HPDE6-E6E7 (cell line): ENCODE measurements around the gene CRB2.

Source experiments
- DNase-seq: peaks from one replicate; pipeline ENCODE4 v3.0.0; 2011; ENCODE audit warnings: missing footprints; ENCODE audit errors: extremely low spot score

The CRB2 gene

DNA sequence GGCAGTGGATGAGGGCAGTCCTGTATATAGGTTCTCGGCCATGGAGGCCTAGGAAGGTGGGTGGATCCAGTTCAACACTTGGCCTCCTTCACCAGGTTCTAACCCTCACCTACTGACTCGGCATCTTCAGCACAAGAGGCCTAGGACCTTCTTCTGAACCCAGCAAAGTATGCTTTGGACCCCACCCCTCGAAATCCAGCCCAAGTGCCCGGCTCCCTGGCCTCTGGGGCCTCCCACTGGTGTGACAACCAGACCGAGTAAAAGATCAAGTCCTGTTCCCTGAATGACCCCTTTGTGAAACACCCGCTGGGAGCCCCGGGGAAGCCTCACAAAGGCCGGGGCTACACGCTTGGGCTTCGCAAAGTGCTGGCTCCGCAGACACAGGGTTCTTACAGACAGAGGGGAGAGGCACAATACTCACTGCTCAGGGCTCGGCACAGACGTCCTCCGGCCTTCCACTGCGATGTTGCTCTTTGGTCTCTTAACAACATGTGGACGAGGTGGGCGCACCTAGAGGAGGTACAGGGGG lies 47.0 kb downstream of the CRB2 start:
- DNase-seq, result no peak

- no peak for DNase-seq
These were observed 50.0 kb downstream of the CRB2 start for GRCh38 chr9:123406016-123406415.

- DNase-seq, result no peak
These were observed 50.8 kb downstream of the CRB2 start for GRCh38 chr9:123406691-123407216.

DNA sequence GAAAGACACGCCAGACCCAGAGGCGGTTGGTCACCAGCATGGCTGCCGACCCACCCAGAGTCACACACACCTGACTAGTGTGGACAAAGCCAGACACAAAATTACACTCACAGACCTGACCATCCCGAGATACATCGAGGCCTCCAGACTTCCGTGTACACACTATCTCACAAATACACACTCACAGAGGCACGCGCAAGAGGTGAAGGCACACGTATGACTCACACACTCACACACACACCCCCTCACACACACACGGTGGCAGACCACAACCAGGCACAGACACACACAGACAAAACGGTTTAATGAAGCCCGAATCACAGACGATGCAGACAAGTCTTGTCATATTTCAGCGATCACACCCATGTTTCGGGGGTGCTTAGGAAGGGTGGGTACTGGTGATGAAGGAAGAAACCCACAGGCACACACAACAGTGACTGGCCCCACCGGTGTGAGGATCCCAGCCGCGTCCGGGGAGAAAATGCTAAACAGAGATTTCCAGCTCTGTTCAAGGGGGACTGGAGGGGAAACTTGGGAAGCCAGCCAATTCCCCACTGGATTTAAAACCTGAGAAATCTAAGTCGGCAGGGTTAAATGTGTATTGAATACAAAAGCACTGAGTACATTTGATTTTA lies 51.3 kb downstream of the CRB2 start:
- no peak for DNase-seq

DNA sequence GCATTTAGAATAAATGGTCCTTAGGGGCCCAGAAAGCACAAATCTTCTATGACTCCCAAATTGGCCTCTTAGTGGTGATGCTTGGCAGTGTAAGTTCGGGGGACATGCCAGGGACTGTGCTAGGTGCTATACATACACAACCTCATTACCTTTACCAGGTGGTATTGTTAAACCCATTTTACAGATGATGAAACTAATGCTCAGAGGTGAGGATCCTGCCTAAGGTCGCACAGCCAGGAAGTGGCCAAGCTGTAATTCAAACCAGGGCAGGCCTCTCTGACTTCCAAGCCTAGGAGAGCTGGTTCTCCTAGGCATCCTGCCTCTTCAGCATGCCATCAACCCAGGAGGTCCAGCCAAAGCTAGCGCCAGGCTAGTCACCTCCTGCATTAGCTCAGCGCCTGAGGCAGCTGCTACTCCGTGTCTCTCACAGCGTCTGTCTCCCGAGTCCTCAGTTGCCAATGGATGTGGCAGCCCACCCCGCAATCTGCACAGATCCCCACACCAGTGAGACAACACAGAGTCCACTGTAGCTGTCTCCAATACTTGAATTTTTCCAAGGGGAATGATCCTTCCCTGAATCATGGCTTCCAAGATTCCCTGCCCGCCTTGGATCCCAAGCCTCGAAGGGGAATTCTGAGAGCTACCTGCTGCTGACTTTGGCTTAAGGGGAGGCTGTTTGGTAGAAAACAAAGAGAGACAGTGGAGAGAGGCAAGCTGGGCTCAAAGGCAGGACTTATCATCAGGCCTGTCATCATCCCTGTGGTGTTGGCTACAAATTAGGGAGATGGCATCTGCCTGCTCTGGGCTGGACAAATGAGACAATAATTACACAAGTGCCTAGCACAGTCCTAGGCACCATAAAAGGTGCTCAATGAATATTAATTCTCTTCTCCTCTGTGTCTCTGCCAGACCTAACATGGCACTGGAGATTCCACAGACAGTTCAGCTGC lies 52.6 kb downstream of the CRB2 start:
- no peak for DNase-seq

DNA sequence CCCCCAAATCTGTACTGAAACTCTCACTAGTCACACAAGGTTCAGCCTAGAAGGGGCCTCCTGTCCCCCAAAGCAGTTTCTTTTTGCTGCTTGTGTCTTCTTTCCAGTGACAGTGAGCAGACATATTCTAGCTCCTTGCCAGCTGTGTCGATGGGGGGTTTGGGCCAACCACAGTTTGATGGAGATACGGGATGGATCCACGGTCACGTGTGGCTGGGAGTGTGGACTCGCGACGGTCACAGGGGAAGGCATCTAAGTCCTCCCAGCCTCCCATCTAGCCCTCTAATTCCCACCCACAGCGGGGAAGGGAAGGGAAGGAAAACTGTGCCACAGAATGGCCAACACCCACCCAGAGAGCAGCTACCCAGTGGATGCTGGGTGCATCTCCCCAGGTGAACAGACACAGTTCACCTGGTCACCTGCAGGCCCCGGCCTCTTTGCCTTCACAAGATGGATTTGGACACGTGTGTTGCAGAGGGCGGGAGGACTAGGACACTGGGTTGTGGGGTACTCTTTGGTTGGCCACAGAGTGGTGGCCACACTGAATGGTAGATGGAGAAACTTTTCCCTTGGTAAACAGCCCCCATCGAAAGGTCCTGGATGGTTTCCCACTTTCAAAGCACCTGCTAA lies 54.4 kb downstream of the CRB2 start:
- DNase-seq, result no peak

DNA sequence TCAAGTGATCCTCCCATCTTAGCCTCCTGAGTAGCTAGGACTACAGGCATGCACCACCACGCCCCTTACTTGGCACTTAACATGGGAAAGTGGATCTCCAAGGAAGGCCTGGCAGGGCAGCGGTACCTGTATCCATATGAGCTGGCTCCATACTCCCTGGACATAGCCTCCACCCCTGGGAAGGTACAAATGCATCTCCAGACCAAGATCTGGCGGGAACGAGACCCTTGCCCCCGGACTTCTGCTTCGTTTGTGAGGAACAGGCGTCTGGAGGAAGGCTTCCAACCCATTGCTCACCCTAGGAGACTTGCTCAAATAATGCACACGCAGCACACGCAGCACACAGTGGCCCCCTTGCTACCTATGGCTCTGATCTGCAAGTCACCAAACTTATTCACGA lies 55.2 kb downstream of the CRB2 start:
- no peak for DNase-seq

DNA sequence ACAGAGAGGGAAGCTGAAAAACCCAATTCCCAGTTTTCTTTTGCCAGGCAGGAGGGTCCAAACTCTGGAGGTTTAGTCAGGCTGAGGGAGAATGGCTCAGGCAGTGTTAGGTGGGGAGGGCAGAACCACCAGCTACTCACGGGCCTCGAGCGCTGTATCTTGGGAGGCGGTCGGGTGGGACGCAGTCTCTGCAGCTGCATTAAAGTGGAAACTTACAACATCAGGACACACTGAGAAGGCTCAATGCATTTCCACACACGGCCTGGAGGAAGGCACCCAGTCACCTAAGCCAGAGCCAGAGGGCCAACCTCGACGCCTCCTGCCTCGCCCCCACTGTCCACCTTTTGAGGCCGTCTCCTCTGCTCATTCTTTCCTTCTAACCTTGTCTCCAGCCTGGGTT lies 55.6 kb downstream of the CRB2 start:
- DNase-seq, result no peak

GRCh38 chr9:123412171-123412820 lies 56.3 kb downstream of the CRB2 start:
- no peak for DNase-seq

DNA sequence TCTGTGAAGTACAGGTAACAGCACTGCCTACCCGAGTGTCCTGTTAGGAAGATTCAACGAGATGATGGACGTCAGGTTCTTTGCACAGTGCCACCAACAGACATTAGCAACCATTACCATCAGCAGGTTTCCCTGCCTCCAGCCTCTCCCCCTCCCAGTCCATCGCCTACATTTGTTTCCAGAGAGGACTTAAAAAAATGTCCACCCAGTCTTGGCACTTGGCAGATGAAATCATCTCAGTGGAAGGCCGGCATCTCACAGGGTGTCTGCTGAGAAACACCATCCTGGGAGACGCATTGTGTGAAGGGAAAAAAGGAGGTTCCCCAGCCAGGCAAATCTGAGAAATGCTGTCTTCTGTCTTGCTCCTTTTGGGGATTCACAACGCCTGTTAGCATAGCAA lies 58.2 kb downstream of the CRB2 start:
- DNase-seq, result no peak

- DNase-seq, result no peak
These were observed 59.2 kb downstream of the CRB2 start for GRCh38 chr9:123414936-123415930.

- no peak for DNase-seq
These were observed 60.2 kb downstream of the CRB2 start for GRCh38 chr9:123416176-123416575.

GRCh38 chr9:123417289-123418051 lies 61.5 kb downstream of the CRB2 start:
- no peak for DNase-seq

DNA sequence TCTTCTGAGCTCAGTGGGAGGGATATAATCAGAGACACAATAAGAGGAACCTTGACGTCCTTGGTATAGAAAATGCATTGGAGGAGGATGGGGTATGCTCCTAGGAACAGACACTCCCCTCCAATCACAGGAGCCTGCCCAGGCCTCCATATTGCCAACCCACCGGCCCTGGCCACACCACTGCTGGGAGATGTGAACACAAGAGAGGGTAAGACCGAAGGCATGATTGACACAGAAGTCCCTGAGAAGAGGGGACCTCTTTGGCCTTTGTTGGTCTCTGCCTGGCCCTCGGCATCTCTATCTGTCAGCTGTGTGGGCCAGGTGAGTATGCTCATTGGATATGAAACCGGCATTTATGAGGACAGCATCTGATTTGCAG lies 62.0 kb downstream of the CRB2 start:
- DNase-seq, result no peak

- no peak for DNase-seq
These were observed 62.5 kb downstream of the CRB2 start for GRCh38 chr9:123418506-123418905.

GRCh38 chr9:123419091-123419490 lies 63.1 kb downstream of the CRB2 start:
- DNase-seq, result no peak

DNA sequence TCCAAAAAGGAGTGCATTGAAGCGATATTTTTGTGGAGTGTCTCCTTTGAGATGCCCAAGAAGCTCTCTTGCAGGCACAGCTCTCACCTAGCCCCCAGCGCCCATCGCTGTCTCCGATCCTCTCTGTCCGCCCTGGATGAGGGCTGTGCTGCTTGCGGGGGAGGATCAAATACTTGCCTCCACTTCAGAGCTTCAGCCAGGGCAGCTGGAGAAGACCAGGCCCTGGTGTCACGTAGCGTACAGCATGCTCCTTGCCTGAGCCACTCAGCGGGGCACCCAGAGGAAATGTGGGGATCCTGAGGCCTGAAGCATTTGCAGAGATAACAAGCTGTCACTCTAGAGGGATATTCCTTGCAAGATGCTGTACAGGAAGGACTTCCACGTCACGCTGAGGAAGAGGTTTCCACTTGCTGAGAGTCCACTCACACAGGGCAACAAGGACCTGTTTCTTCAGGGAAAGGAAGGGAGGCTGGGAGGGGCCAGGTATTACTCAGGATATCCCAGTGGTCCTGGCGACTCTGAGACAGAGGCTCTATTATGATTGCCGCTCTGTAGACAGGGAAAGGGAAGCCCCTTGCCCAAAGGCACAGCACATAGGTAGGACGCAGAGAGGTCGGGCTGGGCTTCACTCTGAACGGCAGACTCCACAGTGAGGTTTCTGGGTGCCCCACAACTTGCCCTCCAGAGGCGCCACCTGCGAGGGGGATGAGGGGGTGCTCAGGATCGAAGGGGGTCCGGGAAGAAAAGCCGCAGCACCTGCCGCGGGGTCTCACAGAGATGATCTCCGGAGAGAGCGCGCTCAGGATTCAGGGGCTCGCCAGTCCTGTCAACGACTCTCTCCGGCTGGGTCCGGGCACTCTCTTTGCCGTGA lies 64.0 kb downstream of the CRB2 start:
- no peak for DNase-seq

- DNase-seq, result no peak
These were observed 64.7 kb downstream of the CRB2 start for GRCh38 chr9:123420592-123421111.

- DNase-seq, result no peak
These were observed 65.2 kb downstream of the CRB2 start for GRCh38 chr9:123421186-123421585.
